Measurements from ENCODE around the gene EPHA8. TPM values are rescaled to one million over a fixed set of nuclear protein-coding genes. Genes with fewer than 3 reads are reported as not detected.

Gene EPHA8
- total RNA-seq, 1 experiment from 2014 or later: 3.8 TPM

DNA sequence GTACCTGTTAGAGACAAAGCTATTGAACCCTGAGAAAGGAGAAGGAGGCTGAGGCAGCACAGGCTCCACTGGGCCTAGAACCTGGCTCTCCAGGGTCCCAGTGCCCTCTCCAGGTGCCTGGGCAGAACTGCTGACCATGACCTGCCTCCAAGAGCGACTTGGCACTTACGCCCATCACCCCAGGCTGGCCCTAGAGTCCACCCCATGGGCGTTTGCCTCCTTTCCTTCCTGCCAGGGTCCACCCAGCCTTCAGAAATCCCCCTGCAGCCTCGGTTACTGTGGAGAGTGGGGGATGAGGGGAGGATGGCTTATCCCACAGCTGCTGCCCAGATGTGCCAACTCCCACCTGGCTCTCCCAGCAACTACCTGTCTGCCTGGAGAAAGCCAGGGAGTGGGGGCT, 58.5 kb downstream of the EPHA8 start:
- H3K36me3 Mint-ChIP-seq: no peaks in the 10 kb centered on the region
- H3K4me1 Mint-ChIP-seq: peaks cover 12% of the 10 kb centered on the region
- no peak overlapping the region for H3K4me3 Mint-ChIP-seq
- no peaks in the 10 kb centered on the region for H3K27me3 Mint-ChIP-seq (ENCODE audit: low read depth)
- CTCF ChIA-PET: interaction anchor here (1.4 kb wide), 1 partner anchor 94 kb away, joined by 4 read pairs; no protein-coding TSS in a partner anchor
- ATAC-seq (no peak), DNase-seq (ENCODE audit: low spot score) (no peak)
- no peak overlapping the region for H3K27ac Mint-ChIP-seq
- no peaks in the 10 kb centered on the region for H3K9me3 Mint-ChIP-seq
- POLR2A ChIA-PET: interaction anchor here (0.8 kb wide), 1 partner anchor 57 kb away, joined by 3 read pairs; no protein-coding TSS in a partner anchor
- TF ChIP-seq SOX15 (CRISPR knock-in tag; IDR thresholded peaks at IDR 0.05): no peak

DNA sequence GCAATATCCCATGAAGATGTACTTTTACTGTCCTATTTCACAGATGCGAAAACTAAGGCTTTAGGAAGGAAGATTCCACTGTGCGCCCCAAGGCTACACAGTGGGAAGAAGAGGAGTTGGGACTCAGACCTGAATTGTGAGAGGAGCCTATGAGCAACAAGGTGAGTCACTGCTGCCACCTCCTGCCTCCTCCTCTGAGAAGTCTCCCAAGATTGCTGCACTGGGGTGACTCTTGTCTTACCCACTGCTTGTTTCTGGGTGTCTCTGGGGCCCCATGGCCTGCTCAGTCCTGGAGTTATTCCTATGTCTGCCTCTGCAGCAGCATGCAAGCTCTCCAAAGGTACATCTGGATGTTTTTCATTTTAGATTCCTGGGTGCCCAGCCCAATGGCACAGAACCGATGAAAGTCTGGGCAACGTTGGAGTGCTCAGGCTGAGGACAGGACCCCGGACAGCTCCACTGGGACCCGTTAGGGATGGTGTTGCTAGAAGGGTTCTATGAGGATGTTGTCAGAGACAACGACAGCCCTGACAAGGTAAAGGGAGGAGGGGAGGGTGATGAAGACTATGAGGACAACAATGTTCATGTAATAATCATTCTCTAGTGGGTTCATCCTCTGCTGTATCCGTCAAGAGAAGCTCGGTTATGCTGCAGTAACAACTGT, 62.1 kb downstream of the EPHA8 start:
- ATAC-seq: peak; percentile 35
- H3K9me3 Mint-ChIP-seq: no peaks in the 10 kb centered on the region
- H3K27ac Mint-ChIP-seq: no peak overlapping the region
- peaks cover 40% of the 10 kb centered on the region for H3K4me1 Mint-ChIP-seq
- ChIA-PET POLR2A (no interaction called here), CTCF (interaction anchor here (1.1 to 1.7 kb wide), 3 partner anchors 10 to 98 kb away, joined by 5 to 8 read pairs (median 5); partner anchors contain the start of gene C1QA)
- H3K36me3 Mint-ChIP-seq: no peaks in the 10 kb centered on the region
- H3K27me3 Mint-ChIP-seq (ENCODE audit: low read depth): peaks cover 3% of the 10 kb centered on the region; the same call in 1 of the 2 replicates
- DNase-seq (ENCODE audit: low spot score): peak; percentile 57
- TF ChIP-seq, protein P1, sequence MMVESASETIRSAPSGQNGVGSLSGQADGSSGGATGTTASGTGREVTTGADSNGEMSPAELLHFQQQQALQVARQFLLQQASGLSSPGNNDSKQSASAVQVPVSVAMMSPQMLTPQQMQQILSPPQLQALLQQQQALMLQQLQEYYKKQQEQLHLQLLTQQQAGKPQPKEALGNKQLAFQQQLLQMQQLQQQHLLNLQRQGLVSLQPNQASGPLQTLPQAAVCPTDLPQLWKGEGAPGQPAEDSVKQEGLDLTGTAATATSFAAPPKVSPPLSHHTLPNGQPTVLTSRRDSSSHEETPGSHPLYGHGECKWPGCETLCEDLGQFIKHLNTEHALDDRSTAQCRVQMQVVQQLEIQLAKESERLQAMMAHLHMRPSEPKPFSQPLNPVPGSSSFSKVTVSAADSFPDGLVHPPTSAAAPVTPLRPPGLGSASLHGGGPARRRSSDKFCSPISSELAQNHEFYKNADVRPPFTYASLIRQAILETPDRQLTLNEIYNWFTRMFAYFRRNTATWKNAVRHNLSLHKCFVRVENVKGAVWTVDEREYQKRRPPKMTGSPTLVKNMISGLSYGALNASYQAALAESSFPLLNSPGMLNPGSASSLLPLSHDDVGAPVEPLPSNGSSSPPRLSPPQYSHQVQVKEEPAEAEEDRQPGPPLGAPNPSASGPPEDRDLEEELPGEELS (CRISPR knock-in tag; IDR thresholded peaks at IDR 0.05): 0 out of 2 replicates have a peak, but pooled peaks have one; percentile 29
- TF ChIP-seq IRF2 (CRISPR knock-in tag; IDR thresholded peaks at IDR 0.05; ENCODE audit: borderline replicate concordance, low read depth) (no peak), NFATC4 (CRISPR knock-in tag; IDR thresholded peaks at IDR 0.05) (no peak), NR1H2 (CRISPR knock-in tag; IDR thresholded peaks at IDR 0.05) (no peak)
- TF ChIP-seq, protein P2, sequence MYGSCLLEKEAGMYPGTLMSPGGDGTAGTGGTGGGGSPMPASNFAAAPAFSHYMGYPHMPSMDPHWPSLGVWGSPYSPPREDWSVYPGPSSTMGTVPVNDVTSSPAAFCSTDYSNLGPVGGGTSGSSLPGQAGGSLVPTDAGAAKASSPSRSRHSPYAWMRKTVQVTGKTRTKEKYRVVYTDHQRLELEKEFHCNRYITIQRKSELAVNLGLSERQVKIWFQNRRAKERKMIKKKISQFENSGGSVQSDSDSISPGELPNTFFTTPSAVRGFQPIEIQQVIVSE (CRISPR knock-in tag; IDR thresholded peaks at IDR 0.05; ENCODE audit: borderline replicate concordance): no peak
- TF ChIP-seq, protein P3, sequence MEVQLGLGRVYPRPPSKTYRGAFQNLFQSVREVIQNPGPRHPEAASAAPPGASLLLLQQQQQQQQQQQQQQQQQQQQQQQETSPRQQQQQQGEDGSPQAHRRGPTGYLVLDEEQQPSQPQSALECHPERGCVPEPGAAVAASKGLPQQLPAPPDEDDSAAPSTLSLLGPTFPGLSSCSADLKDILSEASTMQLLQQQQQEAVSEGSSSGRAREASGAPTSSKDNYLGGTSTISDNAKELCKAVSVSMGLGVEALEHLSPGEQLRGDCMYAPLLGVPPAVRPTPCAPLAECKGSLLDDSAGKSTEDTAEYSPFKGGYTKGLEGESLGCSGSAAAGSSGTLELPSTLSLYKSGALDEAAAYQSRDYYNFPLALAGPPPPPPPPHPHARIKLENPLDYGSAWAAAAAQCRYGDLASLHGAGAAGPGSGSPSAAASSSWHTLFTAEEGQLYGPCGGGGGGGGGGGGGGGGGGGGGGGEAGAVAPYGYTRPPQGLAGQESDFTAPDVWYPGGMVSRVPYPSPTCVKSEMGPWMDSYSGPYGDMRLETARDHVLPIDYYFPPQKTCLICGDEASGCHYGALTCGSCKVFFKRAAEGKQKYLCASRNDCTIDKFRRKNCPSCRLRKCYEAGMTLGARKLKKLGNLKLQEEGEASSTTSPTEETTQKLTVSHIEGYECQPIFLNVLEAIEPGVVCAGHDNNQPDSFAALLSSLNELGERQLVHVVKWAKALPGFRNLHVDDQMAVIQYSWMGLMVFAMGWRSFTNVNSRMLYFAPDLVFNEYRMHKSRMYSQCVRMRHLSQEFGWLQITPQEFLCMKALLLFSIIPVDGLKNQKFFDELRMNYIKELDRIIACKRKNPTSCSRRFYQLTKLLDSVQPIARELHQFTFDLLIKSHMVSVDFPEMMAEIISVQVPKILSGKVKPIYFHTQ (CRISPR knock-in tag; IDR thresholded peaks at IDR 0.05): no peak
- H3K4me3 Mint-ChIP-seq: no peak overlapping the region

DNA sequence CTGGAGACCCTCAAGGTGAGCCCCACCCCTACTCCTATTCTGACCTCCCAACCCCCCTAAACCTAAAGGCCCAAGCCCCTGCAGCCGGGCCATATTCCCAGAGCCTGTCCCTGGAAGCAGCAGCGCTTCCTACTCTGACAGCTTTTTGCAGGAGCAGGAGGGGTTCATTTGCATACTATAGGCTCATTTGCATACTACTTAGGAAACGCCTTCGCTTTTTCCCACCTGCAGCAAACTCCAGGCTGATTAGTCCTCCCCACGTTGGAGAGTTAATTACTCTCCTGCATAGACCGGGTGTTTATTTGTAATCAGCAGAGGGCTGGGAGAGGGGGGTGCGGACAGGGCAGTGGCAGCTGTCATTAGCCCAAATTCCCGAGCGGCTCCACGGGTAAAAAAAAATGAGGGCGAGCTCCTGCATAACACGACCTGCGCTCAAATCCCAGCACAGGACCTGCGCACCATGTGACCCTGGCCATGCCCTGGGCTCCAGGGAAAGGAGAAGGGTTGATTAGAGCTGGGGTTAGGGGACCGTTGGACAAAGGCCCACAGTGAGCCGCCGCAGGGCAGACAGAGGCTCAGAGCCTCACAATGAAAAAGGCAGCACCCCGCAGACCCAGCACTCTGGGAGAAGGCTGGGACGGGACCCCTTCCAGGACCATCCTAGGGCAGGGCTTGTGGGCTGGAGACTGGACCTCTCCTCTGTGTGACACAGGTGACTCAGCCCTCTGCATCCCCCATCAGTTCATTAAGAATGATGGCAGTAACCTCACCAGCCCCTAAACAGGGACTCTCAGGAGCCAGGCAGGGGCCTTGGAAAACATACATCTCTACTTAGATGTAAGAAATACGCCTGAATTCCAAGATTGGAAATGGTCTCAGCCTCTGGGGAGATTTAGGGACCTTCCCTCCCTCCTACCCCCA, 63.2 kb downstream of the EPHA8 start:
- POLR2A ChIA-PET: no interaction called here
- no peak overlapping the region for H3K27ac Mint-ChIP-seq
- H3K36me3 Mint-ChIP-seq: no peaks in the 10 kb centered on the region
- H3K9me3 Mint-ChIP-seq: no peaks in the 10 kb centered on the region
- H3K27me3 Mint-ChIP-seq (ENCODE audit: low read depth): peaks cover 3% of the 10 kb centered on the region; the same call in 1 of the 2 replicates
- ATAC-seq: peak; percentile 40
- peaks cover 51% of the 10 kb centered on the region for H3K4me1 Mint-ChIP-seq
- TF ChIP-seq, protein P4, sequence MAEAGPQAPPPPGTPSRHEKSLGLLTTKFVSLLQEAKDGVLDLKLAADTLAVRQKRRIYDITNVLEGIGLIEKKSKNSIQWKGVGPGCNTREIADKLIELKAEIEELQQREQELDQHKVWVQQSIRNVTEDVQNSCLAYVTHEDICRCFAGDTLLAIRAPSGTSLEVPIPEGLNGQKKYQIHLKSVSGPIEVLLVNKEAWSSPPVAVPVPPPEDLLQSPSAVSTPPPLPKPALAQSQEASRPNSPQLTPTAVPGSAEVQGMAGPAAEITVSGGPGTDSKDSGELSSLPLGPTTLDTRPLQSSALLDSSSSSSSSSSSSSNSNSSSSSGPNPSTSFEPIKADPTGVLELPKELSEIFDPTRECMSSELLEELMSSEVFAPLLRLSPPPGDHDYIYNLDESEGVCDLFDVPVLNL (CRISPR knock-in tag; IDR thresholded peaks at IDR 0.05; ENCODE audit: borderline replicate concordance, low read depth): no peak
- TF ChIP-seq, protein P5, sequence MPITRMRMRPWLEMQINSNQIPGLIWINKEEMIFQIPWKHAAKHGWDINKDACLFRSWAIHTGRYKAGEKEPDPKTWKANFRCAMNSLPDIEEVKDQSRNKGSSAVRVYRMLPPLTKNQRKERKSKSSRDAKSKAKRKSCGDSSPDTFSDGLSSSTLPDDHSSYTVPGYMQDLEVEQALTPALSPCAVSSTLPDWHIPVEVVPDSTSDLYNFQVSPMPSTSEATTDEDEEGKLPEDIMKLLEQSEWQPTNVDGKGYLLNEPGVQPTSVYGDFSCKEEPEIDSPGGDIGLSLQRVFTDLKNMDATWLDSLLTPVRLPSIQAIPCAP (CRISPR knock-in tag; IDR thresholded peaks at IDR 0.05): no peak
- TF ChIP-seq, protein P6, sequence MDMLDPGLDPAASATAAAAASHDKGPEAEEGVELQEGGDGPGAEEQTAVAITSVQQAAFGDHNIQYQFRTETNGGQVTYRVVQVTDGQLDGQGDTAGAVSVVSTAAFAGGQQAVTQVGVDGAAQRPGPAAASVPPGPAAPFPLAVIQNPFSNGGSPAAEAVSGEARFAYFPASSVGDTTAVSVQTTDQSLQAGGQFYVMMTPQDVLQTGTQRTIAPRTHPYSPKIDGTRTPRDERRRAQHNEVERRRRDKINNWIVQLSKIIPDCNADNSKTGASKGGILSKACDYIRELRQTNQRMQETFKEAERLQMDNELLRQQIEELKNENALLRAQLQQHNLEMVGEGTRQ (CRISPR knock-in tag; IDR thresholded peaks at IDR 0.05): peak; percentile 55
- TF ChIP-seq ZNF396 (CRISPR knock-in tag; IDR thresholded peaks at IDR 0.05; ENCODE audit: borderline replicate concordance): no peak
- DNase-seq (ENCODE audit: low spot score): no peak
- H3K4me3 Mint-ChIP-seq: no peak overlapping the region
- CTCF ChIA-PET: interaction anchor here (1.1 to 1.7 kb wide), 3 partner anchors 9 to 99 kb away, joined by 5 to 8 read pairs (median 5); partner anchors contain the start of gene C1QA
